ENCODE data around the gene KRTAP10-9. TPM values are rescaled to one million over a fixed set of nuclear protein-coding genes. Genes with fewer than 3 reads are reported as not detected.
A peak's percentile ranks its signal among the peaks of the same experiment; 100 is the strongest.
"Not testable (repeated sequence)": the region's sequence is repeated elsewhere in the genome, so short reads cannot be mapped to it uniquely, and the experiment has no call there.

KRTAP10-9 gene
- total and polyA plus RNA-seq, 11 donors = not detected

- 53 to 64% (median 56%) methylated on average over 11 of the region's 11 CpGs for WGBS, 4 donors
- DNase-seq (no peak), ATAC-seq (no peak)
- Histone ChIP-seq H3K9me3 (peaks cover 0 to 17% (median 4%) of the 10 kb centered on the region in 12 donors), H3K4me1 (peaks cover 0 to 4% (median 0%) of the 10 kb centered on the region in 12 donors), H3K27me3 (peaks cover 0 to 8% (median 0%) of the 10 kb centered on the region in 9 donors), H3K4me3 (no peak overlapping the region), H3K27ac (peak overlapping the region in 1 of 12 donors; percentile 74), H3K36me3 (no peaks in the 10 kb centered on the region)
- TF ChIP-seq POLR2A (IDR thresholded peaks at IDR 0.05) = no peak
- TF ChIP-seq, protein P1, sequence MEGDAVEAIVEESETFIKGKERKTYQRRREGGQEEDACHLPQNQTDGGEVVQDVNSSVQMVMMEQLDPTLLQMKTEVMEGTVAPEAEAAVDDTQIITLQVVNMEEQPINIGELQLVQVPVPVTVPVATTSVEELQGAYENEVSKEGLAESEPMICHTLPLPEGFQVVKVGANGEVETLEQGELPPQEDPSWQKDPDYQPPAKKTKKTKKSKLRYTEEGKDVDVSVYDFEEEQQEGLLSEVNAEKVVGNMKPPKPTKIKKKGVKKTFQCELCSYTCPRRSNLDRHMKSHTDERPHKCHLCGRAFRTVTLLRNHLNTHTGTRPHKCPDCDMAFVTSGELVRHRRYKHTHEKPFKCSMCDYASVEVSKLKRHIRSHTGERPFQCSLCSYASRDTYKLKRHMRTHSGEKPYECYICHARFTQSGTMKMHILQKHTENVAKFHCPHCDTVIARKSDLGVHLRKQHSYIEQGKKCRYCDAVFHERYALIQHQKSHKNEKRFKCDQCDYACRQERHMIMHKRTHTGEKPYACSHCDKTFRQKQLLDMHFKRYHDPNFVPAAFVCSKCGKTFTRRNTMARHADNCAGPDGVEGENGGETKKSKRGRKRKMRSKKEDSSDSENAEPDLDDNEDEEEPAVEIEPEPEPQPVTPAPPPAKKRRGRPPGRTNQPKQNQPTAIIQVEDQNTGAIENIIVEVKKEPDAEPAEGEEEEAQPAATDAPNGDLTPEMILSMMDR (IDR thresholded peaks at IDR 0.05) = no peak
- intact Hi-C loops (cut with DNase I) = no loop called here
These were observed 32.2 kb downstream of the KRTAP10-9 start for GRCh38 chr21:44658913-44659595.

DNA sequence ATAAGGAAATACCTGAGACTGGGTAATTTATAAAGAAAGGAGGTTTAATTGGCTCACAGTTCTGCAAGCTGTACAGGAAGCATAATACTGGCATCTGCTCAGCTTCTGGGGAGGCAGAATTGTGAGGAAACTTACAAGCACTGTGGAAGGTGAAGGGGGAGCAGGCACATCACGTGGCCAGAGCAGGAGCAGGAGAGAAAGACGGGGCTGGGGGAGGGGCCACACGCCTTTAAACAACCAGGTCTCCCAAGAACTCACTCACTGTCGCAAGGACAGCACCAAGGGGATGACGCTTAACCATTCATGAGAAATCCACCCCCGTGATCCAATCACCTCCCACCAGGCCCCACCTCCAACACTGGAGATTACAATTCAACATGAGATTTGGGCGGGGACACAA, 34.7 kb downstream of the KRTAP10-9 start:
- peaks cover 0 to 12% (median 0%) of the 10 kb centered on the region in 12 donors for H3K9me3 ChIP-seq
- intact Hi-C loops (cut with DNase I) = loop anchor here in 1 of 10 donors (10.0 kb wide), 1 partner anchor 63 kb away; no protein-coding TSS in a partner anchor
- not testable (repeated sequence) for ATAC-seq, H3K4me1 ChIP-seq, H3K36me3 ChIP-seq, H3K27ac ChIP-seq, H3K27me3 ChIP-seq, DNase-seq, H3K4me3 ChIP-seq
- 41 to 59% (median 54%) methylated on average over 7 of the region's 7 CpGs for WGBS, 4 donors

DNA sequence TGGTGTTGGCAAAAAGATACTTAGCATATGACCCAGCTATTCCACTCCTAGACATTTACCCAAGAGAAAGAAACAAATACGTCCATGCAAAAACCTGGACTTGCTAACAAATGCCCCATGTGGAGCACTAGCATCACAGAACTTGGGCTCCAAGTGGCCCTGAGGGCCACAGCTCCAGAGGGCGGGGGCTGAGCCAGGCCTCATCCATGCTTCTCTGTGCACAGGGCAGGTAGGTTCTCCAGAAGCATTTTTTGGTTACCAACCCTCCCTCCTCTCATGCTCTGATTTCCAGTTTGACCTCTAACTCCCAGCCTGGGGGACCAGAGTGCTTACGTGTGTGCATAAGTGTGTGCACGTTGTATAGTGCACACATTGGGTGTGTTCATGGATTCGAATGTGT, 37.8 kb downstream of the KRTAP10-9 start:
- no peaks in the 10 kb centered on the region for H3K27me3 ChIP-seq

DNA sequence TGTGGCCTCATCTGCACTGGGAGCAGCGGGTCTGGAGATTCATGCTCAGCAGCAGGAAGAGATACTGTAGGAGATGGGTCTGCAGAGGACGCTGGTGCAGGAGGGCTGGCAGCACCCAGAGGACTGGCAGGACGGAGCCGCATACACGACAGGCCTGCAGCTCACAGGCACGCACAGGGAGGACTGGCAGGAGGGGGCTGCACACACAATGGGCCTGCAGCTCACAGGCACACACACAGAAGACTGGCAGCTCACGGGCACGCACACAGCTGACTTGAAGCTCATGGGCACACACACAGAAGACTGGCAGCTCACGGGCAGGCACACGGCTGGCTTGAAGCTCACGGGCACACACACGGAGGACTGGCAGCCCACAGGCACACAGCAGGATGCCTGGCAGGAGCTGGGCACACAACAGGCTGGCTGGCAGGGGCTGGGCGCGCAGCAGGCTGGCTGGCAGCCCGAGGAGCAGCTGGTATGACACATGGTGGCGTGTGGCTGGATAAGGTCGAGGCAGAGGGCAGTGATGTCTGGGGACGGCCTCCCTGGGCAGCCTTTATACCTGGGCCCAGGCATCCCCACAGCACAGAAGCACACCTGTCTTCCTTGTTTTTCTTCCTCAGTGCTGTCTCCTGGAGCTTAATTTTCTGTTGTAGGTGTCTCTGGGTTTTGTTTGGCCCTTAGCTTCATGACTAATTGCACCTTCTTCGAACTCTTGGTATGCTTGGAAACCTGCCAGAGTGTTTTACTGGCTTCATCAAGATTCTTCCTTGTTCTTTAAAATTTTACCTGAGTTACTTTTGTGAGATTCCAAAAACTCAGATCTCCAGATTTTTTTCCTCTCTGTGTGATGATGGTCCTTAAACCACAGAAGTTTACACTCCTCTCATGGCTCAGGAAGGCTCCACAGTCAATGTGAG, 39.8 kb downstream of the KRTAP10-9 start, which contains the start of gene KRTAP12-2:
TSS of gene KRTAP12-2 (minus strand) at position 527 of the 920 bp plus-strand sequence. CDS start at position 486, 41 bp downstream.
- intact Hi-C loops (cut with DNase I) = loop anchor here in 1 of 10 donors (10.0 kb wide), 1 partner anchor 58 kb away; no protein-coding TSS in a partner anchor
- Histone ChIP-seq H3K36me3 (no peaks in the 10 kb centered on the region), H3K27me3 (no peaks in the 10 kb centered on the region), H3K4me1 (no peaks in the 10 kb centered on the region), H3K4me3 (no peak within 1 kb of the TSS), H3K27ac (peak within 1 kb of the TSS in 1 of 12 donors; percentile 31), H3K9me3 (peaks cover 0 to 19% (median 4%) of the 10 kb centered on the region in 12 donors)
- TF ChIP-seq, protein P1 (IDR thresholded peaks at IDR 0.05) = no peak
- TF ChIP-seq POLR2A (IDR thresholded peaks at IDR 0.05) = no peak
- peak; percentile 93 to 99 (median 98) for ATAC-seq
- DNase-seq = peak in 4 of 5 donors; percentile 29 to 85 (median 66)
- WGBS, 4 donors = 51 to 69% (median 57%) methylated on average over 17 to 19 of the region's 19 CpGs

More for the DNA sequence above, 37.8 kb downstream of the KRTAP10-9 start:
- H3K36me3 ChIP-seq = no peaks in the 10 kb centered on the region
- H3K4me1 ChIP-seq = no peaks in the 10 kb centered on the region
- H3K9me3 ChIP-seq = peaks cover 0 to 9% (median 0%) of the 10 kb centered on the region in 12 donors
- WGBS, 4 donors = 81 to 83% (median 83%) methylated on average over 5 of the region's 5 CpGs
- no peak overlapping the region for H3K4me3 ChIP-seq
- DNase-seq = no peak
- no peak overlapping the region for H3K27ac ChIP-seq
- intact Hi-C loops (cut with DNase I) = loop anchor here in 1 of 10 donors (10.0 kb wide), 1 partner anchor 60 kb away; no protein-coding TSS in a partner anchor
- no peak for TF ChIP-seq POLR2A (IDR thresholded peaks at IDR 0.05)
- TF ChIP-seq, protein P1 (IDR thresholded peaks at IDR 0.05) = no peak
- ATAC-seq = no peak

All from heart left ventricle (tissue), 16 donors.